ENCODE results near the gene WDR90.

- TF ChIP-seq CTCF (IDR thresholded peaks at IDR 0.05) (no peak), POLR2A (IDR thresholded peaks at IDR 0.05) (no peak)
These were observed 45.2 kb downstream of the WDR90 start for GRCh38 chr16:694187-694862.

All from uterus (tissue), 2 donors.